WERI-Rb-1 (cell line): Measurements from ENCODE around the gene STAC2.

Source experiments
- DNase-seq: peaks from one replicate; pipeline ENCODE4 v3.0.0-alpha.2; 2020
- H3K27ac ChIP-seq: fragments of 250-450 bp; sonication (Bioruptor Pico); 2 replicates; pipeline ENCODE4 v1.5.1; 2020; ENCODE audit warnings: mild to moderate bottlenecking, moderate library complexity
- H3K27me3 ChIP-seq: fragments of 250-450 bp; sonication (Bioruptor Pico); 2 replicates; pipeline ENCODE4 v1.5.1; 2021; ENCODE audit warnings: mild to moderate bottlenecking, low read depth, moderate library complexity; ENCODE audit not compliant: insufficient read depth, severe bottlenecking
- H3K36me3 ChIP-seq: fragments of 250-450 bp; sonication (Bioruptor Pico); 2 replicates; pipeline ENCODE4 v1.5.1; 2020; ENCODE audit warnings: mild to moderate bottlenecking, moderate library complexity
- H3K4me3 ChIP-seq: 2 replicates; pipeline ENCODE4 v1.5.1; 2011; ENCODE audit warnings: low read depth, mild to moderate bottlenecking, control low read depth, low read length
- H3K9me3 ChIP-seq: fragments of 250-450 bp; sonication (Bioruptor Pico); 2 replicates; pipeline ENCODE4 v1.5.1; 2021; ENCODE audit warnings: mild to moderate bottlenecking, moderate library complexity; ENCODE audit not compliant: severe bottlenecking
- CTCF ChIP-seq: IDR thresholded peaks from 2 replicates; pipeline ENCODE4 v1.5.1; 2011; ENCODE audit warnings: low read depth, mild to moderate bottlenecking, control low read depth, inconsistent platforms, low read length

STAC2 gene

GRCh38 chr17:39218906-39219305 is 6.8 kb downstream of the STAC2 start:
- TF ChIP-seq CTCF = no peak
- DNase-seq = no peak
- Histone ChIP-seq H3K27me3 (no peaks in the 10 kb centered on the region), H3K27ac (no peak overlapping the region), H3K4me3 (no peak overlapping the region), H3K9me3 (no peaks in the 10 kb centered on the region), H3K36me3 (no peaks in the 10 kb centered on the region)

- no peak for TF ChIP-seq CTCF
- DNase-seq = no peak
- H3K27me3 ChIP-seq = no peaks in the 10 kb centered on the region
- H3K9me3 ChIP-seq = no peaks in the 10 kb centered on the region
- H3K27ac ChIP-seq = no peak overlapping the region
- no peaks in the 10 kb centered on the region for H3K36me3 ChIP-seq
- H3K4me3 ChIP-seq = no peak overlapping the region
Measured at GRCh38 chr17:39217734-39218369, 7.9 kb downstream of the STAC2 start.

DNA sequence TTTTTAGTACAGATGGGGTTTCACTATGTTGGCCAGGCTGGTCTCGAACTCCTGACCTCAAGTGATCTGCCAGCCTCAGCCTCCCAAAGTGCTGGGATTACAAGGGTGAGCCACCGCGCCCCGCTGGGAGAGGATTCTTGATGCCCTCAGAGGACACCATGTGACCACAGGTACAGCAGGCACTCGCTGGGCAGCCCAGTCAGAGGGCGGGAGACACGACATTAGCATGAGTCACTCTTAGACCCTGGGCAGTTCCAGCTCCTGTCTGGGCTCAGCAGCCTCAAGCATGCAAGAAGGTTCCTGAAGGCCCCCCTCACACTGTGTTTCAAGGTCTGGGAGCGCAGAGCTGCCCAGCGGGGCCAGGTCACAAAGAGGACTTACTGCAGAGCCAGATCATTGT is 11.9 kb downstream of the STAC2 start:
- H3K27ac ChIP-seq = no peak overlapping the region

DNA sequence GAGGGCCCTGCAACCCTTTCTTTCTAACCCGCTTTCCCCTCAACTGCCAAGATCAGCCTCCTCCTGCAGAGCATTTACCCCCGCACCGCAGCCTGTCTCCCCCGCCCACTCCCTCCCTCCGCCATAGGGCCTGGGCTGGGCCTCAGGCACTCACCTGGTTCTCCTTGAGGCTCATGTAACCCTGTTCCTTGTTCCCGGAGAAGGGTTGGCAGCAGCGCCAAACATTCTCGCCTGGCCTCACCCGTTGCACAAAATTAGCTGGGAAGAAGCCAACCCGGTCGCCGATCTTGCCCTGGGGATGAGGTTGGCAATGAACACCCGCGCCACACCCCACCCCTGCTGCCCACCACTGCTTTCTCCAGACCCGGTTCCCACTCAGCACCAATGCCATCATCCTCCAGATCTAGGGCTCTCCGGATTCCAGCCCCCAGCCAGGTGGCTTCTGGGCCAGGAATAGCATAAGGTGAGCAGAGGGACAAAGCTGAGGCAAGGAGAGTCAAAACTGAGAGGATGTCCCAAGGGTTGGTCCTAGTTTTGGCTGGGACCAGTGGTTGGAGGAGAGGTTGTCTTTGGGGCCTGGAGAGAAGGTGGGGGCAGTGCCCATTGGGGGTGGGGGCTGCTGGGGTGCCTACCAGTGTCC is 12.8 kb downstream of the STAC2 start:
- Histone ChIP-seq H3K36me3 (no peaks in the 10 kb centered on the region), H3K4me3 (no peak overlapping the region), H3K9me3 (no peaks in the 10 kb centered on the region), H3K27ac (no peak overlapping the region), H3K27me3 (no peaks in the 10 kb centered on the region)
- TF ChIP-seq CTCF = no peak
- DNase-seq = no peak

More for the DNA sequence above, 11.9 kb downstream of the STAC2 start:
- Histone ChIP-seq H3K4me3 (no peak overlapping the region), H3K27me3 (no peaks in the 10 kb centered on the region), H3K9me3 (no peaks in the 10 kb centered on the region), H3K36me3 (no peaks in the 10 kb centered on the region)
- DNase-seq = no peak
- no peak for TF ChIP-seq CTCF

DNA sequence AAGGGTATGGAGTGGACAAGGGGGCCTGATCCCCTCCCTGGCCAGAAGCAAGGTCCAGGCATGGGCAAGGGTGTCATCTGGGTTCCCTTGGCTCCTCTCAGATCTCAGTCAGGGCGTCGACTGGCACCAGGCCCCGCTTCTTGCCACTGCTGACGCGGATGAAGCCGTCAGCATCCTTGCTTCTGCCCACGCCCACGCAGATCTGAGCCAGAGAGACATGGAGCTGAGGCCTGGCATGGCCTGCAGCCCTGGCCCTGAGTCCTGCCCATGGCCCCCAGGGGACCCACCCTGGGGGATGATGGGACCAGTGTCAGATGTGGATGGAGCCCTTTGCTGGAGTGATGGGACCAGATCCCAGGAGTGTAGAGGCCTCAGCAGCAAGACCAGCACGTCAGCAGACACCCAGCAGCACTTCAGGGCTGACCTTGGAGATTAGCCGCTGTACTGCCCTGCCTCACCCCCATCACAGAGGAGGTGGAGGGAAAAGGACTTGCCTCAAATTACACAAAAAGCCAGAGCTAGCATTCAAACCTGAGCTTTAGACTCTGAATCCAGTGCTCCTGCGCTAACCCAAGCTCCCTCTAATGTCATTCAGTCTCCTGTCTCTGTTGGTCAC is 13.4 kb downstream of the STAC2 start:
- H3K36me3 ChIP-seq = no peaks in the 10 kb centered on the region
- H3K27ac ChIP-seq = no peak overlapping the region
- H3K9me3 ChIP-seq = no peaks in the 10 kb centered on the region
- no peak for DNase-seq
- H3K27me3 ChIP-seq = no peaks in the 10 kb centered on the region
- H3K4me3 ChIP-seq = no peak overlapping the region
- no peak for TF ChIP-seq CTCF
